BJ (cell line): ENCODE data around the gene THSD7A. TPM values are rescaled to one million over a fixed set of nuclear protein-coding genes. Genes with fewer than 3 reads are reported as not detected.

Source experiments
- CTCF ChIA-PET: fragments of 350-600 bp; formaldehyde crosslinking; extraction: SDS; loops from one replicate; lab custom pipeline; 2021; ENCODE audit warnings: antibody characterized with exemption, inconsistent platforms; lab: Yijun Ruan, JAX
- POLR2A ChIA-PET: fragments of 300-600 bp; sonication (Branson Sonifier 250); formaldehyde crosslinking; extraction: SDS; loops from one replicate; lab custom pipeline; 2021; ENCODE audit warnings: antibody characterized with exemption; lab: Charles Lee
- DNase-seq: peaks from one replicate; pipeline ENCODE4 v3.0.0-alpha.2; 2011; ENCODE audit warnings: low read depth
- H3K27me3 ChIP-seq: 2 replicates; pipeline ENCODE4 v1.6.0; 2011; ENCODE audit warnings: low read length; ENCODE audit not compliant: control insufficient read depth, insufficient read depth
- H3K36me3 ChIP-seq: 2 replicates; pipeline ENCODE4 v1.5.1; 2011; ENCODE audit warnings: low read length; ENCODE audit not compliant: control insufficient read depth, insufficient read depth
- H3K4me3 ChIP-seq: 2 replicates; pipeline ENCODE4 v1.5.1; 2011; ENCODE audit warnings: low read depth, mild to moderate bottlenecking, control low read depth, low read length
- polyA plus RNA-seq: library from polyadenylated mRNA; depleted of rRNA; stranded (reverse); fragments of >200 nt; gene quantifications from 2 replicates; pipeline ENCODE4 v1.2.3, GENCODE V29; 2011
- TF ChIP-seq, protein P1 (sequence below): IDR thresholded peaks from 2 replicates; pipeline ENCODE4 v1.5.1; 2011; ENCODE audit warnings: low read depth, mild to moderate bottlenecking, control low read depth, inconsistent platforms, low read length, moderate library complexity; ENCODE audit not compliant: insufficient read depth

The THSD7A gene
- polyA plus RNA-seq, 1 experiment = 0.02 TPM

- TF ChIP-seq, protein P1, sequence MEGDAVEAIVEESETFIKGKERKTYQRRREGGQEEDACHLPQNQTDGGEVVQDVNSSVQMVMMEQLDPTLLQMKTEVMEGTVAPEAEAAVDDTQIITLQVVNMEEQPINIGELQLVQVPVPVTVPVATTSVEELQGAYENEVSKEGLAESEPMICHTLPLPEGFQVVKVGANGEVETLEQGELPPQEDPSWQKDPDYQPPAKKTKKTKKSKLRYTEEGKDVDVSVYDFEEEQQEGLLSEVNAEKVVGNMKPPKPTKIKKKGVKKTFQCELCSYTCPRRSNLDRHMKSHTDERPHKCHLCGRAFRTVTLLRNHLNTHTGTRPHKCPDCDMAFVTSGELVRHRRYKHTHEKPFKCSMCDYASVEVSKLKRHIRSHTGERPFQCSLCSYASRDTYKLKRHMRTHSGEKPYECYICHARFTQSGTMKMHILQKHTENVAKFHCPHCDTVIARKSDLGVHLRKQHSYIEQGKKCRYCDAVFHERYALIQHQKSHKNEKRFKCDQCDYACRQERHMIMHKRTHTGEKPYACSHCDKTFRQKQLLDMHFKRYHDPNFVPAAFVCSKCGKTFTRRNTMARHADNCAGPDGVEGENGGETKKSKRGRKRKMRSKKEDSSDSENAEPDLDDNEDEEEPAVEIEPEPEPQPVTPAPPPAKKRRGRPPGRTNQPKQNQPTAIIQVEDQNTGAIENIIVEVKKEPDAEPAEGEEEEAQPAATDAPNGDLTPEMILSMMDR = no peak
- Histone ChIP-seq H3K36me3 (no peaks in the 10 kb centered on the region), H3K4me3 (no peak overlapping the region), H3K27me3 (no peaks in the 10 kb centered on the region)
- DNase-seq = no peak
- CTCF ChIA-PET = interaction anchor here (0.6 kb wide), 1 partner anchor 57 kb away, joined by 4 read pairs; no protein-coding TSS in a partner anchor
- POLR2A ChIA-PET = no interaction called here
Observed at GRCh38 chr7:11466517-11467105, 365.4 kb downstream of the THSD7A start.

DNA sequence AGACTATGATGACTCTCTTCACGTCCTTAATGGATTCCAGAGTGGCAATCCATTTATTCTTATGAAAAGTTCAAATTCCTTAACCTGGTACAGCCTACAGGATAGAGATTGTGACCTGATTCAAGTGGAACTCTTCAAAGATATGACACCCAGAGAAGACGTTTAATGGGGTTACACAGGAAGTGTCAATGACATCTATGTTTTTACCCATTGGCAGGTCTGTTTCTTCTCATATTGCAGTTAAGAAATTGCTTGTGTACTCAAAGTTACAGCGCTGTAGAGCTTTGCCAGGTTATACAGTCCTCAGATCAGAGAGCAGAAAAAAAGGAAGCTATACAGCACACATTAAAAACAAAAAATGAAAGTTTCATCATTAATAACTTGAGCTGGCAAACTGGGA lies 367.4 kb downstream of the THSD7A start:
- no peak for DNase-seq
- TF ChIP-seq, protein P1 = no peak
- H3K4me3 ChIP-seq = no peak overlapping the region
- no peaks in the 10 kb centered on the region for H3K27me3 ChIP-seq
- CTCF ChIA-PET = no interaction called here
- POLR2A ChIA-PET = no interaction called here
- H3K36me3 ChIP-seq = no peaks in the 10 kb centered on the region

- POLR2A ChIA-PET = no interaction called here
- H3K36me3 ChIP-seq = no peaks in the 10 kb centered on the region
- no peak for DNase-seq
- TF ChIP-seq, protein P1 = no peak
- CTCF ChIA-PET = no interaction called here
- no peak overlapping the region for H3K4me3 ChIP-seq
- no peaks in the 10 kb centered on the region for H3K27me3 ChIP-seq
Observed at GRCh38 chr7:11461946-11462345, 370.1 kb downstream of the THSD7A start.

- H3K4me3 ChIP-seq = no peak overlapping the region
- TF ChIP-seq, protein P1 = no peak
- H3K36me3 ChIP-seq = no peaks in the 10 kb centered on the region
- POLR2A ChIA-PET = no interaction called here
- no peaks in the 10 kb centered on the region for H3K27me3 ChIP-seq
- CTCF ChIA-PET = no interaction called here
- DNase-seq = peak; percentile 16
Observed at GRCh38 chr7:11458736-11459483, 373.1 kb downstream of the THSD7A start.

- Histone ChIP-seq H3K4me3 (no peak overlapping the region), H3K27me3 (no peaks in the 10 kb centered on the region), H3K36me3 (no peaks in the 10 kb centered on the region)
- TF ChIP-seq, protein P1 = no peak
- no peak for DNase-seq
- CTCF ChIA-PET = no interaction called here
- POLR2A ChIA-PET = no interaction called here
Observed at GRCh38 chr7:11457419-11457818, 374.6 kb downstream of the THSD7A start.
